Motor neuron (in vitro differentiated cells): Measurements from ENCODE around the gene PAX7. TPM values are rescaled to one million over a fixed set of nuclear protein-coding genes. Genes with fewer than 3 reads are reported as not detected.
"Not testable (repeated sequence)": the region's sequence is repeated elsewhere in the genome, so short reads cannot be mapped to it uniquely, and the experiment has no call there.

ENCODE experiments used
- ATAC-seq, 8 experiments: fragments of 200-7000 bp; cut with Tn5 transposase; replicated peaks in 6 of 8; 2 replicates each; pipeline ENCODE4 v1.8.0; 2021; ENCODE audit warnings: mild to moderate bottlenecking in 8 of 8, moderate library complexity in 8 of 8
- H3K27ac ChIP-seq, 2 donors: fragments of 250-450 bp; sonication (Bioruptor Pico); 2 replicates each; pipeline ENCODE4 v1.9.0; 2021; ENCODE audit warnings: antibody characterized with exemption in 2 of 2, mild to moderate bottlenecking in 2 of 2, moderate library complexity in 1 of 2
- H3K4me1 ChIP-seq, 2 donors: fragments of 250-450 bp; sonication (Bioruptor Pico); replicated peaks in 1 of 2; 2 replicates each; pipeline ENCODE4 v1.6.1; 2021; ENCODE audit warnings: antibody characterized with exemption in 2 of 2, mild to moderate bottlenecking in 2 of 2, moderate library complexity in 1 of 2
- H3K4me3 ChIP-seq, 5 donors: fragments of 250-450 bp; sonication (Bioruptor Pico); 2 replicates each; pipeline ENCODE4 v1.9.0; 2021; ENCODE audit warnings: antibody characterized with exemption in 5 of 5, mild to moderate bottlenecking in 5 of 5, moderate library complexity in 4 of 5
- WGBS, 10 experiments: fragments of 450-650 bp; shearing (Covaris generic); methylation state at CpG; one replicate each; pipeline ENCODE4 v1.0.0; 2022; 5-methylcytosine and 5-hydroxymethylcytosine counted together
- in situ Hi-C, 9 experiments: fragments of 400-800 bp; cut with MboI; loops; one replicate each; pipeline ENCODE4 v1.15.0; 2021; ENCODE audit warnings: low sequenced_read_pairs in 9 of 9, low pct_unique_long_range_greater_than_20kb in 2 of 9; ENCODE audit not compliant: unreplicated experiment in 9 of 9
- total RNA-seq, 8 experiments: library from RNA; unstranded; fragments of 300-600 nt; gene quantifications; 2 replicates each; pipeline versions ENCODE4 v1.2.3 to v1.2.4, GENCODE V29; 2022

The PAX7 gene
- under 1 TPM in 7 of 8 experiments, not detected in 1; 0.05 to 0.76 (median 0.18) TPM for total RNA-seq

DNA sequence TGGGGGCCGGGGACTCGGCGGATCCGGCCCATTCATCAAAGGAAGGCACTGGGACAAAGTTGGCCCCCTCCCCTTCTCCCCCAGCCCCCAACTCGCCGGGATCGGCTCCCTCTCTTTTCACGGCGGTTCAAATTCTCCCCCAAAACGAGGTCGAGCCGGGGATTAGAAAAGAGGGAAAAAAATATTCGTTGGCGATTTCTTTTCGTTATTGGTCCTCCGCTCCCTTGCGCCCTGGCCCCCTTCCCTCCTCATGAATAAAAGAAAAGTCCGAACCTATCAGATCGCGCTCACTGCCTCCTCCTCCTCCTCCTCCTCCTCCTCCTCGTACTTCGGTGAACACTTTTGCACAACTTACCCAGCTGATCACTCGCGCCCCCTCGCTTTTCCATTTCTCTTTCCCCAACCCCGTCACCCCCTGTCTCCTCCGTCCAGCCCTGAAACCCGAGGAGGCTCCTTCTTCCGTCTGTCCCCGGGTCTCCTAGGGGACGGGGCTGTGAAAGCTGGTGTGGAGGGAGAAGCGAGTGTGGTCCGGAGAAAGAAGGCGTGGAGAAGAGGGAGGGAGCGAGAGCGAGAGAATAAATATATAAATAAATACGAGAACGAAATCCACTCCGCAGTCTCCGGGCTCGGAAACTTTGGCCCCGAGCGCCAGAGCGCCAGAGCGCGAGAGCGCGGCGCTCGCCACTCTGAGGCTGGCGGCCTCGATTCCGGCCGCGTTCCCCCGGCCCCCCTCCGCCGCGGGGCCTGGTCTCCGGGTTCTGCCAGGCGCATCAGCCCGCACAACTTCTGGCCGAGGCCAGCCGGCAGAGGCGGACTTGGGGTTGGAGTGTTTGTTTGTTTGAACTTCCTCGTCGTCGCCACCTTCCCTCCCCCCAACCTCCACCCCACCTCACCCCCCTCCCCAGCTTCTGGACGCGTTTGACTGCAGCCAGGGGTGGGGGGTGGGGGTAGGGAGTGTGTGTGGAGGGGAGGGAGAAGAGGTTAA is at the start of gene PAX7:
Gene PAX7 (plus strand): TSS at position 336 of the 985 bp plus-strand sequence. CDS start 758 bp downstream, outside the sequence.
- Histone ChIP-seq H3K4me1 (peaks cover 0 to 28% of the 10 kb centered on the region in 2 donors), H3K27ac (no peak within 1 kb of the TSS), H3K4me3 (peak within 1 kb of the TSS in 1 of 5 donors; percentile 2)
- 0 to 7% (median 0%) methylated on average over 1 to 12 of the region's 70 CpGs; no CpG with 5 or more reads in 4 of the 10 experiments for WGBS, 10 experiments
- in situ Hi-C loops, result no loop called here
- peak in 6 of 8 experiments; percentile 24 to 42 (median 38) for ATAC-seq

DNA sequence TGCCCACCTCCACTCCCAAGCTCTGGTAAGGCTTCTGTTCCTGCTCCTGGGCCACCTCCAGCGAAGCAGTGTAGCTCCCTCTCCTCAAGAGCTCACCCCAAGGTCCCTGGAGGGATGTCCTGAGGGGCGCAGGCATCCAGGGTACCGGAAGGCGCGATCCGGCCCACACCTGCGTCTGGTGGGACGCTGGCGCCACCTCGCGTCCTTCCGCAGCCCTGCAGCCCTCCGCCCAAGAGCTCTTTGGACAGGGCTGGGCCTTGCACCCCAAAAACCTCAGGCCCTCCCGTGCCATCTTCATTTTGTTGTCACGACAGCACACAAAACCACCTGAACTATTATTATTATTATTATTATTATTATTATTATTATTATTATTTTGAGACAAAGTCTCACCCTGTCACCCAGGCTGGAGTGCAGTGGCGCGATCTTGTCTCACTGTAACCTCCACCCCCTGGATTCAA is 49.2 kb upstream of the PAX7 start:
- in situ Hi-C loops, result loop anchor here in 4 of 9 experiments (25.0 kb wide), 3 partner anchors 231 to 1469 kb away; partner anchors contain the start of gene PADI2 (in 1 of the 4)
- Histone ChIP-seq H3K4me3 (no peak overlapping the region), H3K27ac (no peak overlapping the region), H3K4me1 (peaks cover 3 to 5% of the 10 kb centered on the region in 2 donors)
- 0 to 54% (median 5%) methylated on average over 2 to 15 of the region's 17 CpGs; no CpG with 5 or more reads in 4 of the 10 experiments for WGBS, 10 experiments
- ATAC-seq, result peak; percentile 45 to 89 (median 76)

DNA sequence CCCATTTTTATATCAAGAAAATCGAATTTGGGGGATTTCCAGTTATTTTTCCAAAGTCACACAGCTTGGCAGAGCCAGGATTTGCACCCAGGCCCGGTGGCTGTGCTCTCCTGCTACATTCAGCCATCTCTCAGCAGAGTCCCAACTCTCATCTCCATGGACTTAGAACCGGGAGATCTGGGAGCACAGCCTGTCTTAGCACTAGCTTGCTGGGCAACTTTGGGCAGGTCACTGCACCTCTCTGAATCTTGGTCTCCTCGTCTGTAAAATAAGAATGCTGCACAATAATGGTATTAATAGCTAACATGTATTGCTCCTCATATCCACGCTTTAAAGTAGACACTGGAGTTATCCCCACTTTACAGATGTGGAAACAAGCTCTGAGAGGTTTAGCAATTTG is 47.8 kb upstream of the PAX7 start:
- Histone ChIP-seq H3K4me1 (peaks cover 3 to 8% of the 10 kb centered on the region in 2 donors), H3K27ac (no peak overlapping the region), H3K4me3 (no peak overlapping the region)
- ATAC-seq, result no peak
- in situ Hi-C loops, result loop anchor here in 4 of 9 experiments (25.0 kb wide), 3 partner anchors 229 to 1471 kb away; partner anchors contain the start of gene PADI2 (in 1 of the 4)
- WGBS, 10 experiments, result 0 to 64% (median 32%) methylated on average over 2 to 4 of the region's 5 CpGs; no CpG with 5 or more reads in 4 of the 10 experiments

DNA sequence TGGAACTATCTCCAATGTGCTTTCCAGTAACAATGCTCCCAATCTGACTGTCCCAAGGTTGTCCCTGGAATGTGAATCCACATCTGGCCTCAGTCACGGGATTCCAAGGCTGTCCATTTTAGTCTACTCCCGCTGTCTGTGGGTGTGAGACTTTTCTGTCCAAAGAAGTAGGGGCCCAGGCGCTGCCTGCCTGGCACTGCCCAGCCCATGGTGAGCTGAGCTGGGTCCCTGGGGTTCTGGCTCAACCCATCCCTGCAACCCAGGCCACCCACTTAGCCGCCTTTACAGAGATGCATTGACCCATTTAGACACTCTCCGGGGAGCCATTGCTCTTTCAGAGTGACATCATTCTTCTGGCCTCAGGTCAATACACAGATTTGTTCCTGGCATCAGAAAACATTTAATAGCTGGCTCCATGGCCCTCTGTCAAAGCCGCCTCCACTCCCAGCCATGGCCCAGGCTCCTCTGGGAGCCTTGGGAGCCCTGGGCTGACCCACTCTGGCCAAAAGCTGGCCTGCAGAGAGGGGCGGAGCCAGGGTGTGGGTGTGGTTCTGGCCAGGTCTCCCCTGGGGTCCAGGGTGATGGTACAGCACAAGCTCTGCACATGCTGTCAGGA is 47.2 kb upstream of the PAX7 start:
- in situ Hi-C loops, result loop anchor here in 4 of 9 experiments (25.0 kb wide), 3 partner anchors 229 to 1471 kb away; partner anchors contain the start of gene PADI2 (in 1 of the 4)
- H3K4me3 ChIP-seq, result no peak overlapping the region
- H3K4me1 ChIP-seq, result peaks cover 3 to 11% of the 10 kb centered on the region in 2 donors
- WGBS, 10 experiments, result 0 to 100% (median 67%) methylated on average over 1 to 6 of the region's 7 CpGs; no CpG with 5 or more reads in 3 of the 10 experiments
- peak in 7 of 8 experiments; percentile 27 to 62 (median 51) for ATAC-seq
- no peak overlapping the region for H3K27ac ChIP-seq

DNA sequence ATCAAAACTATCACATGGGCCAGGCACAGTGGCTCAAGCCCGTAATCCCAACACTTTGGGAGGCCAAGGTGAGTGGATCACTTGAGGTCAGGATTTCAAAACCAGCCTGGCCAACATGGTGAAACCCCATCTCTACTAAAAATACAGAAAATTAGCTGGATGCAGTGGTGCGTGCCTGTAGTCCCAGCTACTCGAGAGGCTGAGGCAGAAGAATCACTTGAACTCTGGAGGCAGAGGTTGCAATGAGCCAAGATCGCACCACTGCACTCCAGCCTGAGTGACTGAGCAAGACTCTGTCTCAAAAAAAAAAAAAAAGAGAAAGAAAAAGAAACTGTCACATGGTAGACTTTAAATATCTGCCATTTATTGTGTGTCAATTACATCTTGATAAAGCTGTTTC is 44.6 kb upstream of the PAX7 start:
- WGBS, 10 experiments, result 24 to 92% (median 60%) methylated on average over 2 to 4 of the region's 4 CpGs; no CpG with 5 or more reads in 1 of the 10 experiments
- H3K27ac ChIP-seq, ATAC-seq, H3K4me3 ChIP-seq: not testable (repeated sequence)
- in situ Hi-C loops, result loop anchor here in 4 of 9 experiments (25.0 kb wide), 3 partner anchors 226 to 1474 kb away; partner anchors contain the start of gene PADI2 (in 1 of the 4)
- H3K4me1 ChIP-seq, result peaks cover 3 to 11% of the 10 kb centered on the region in 2 donors

DNA sequence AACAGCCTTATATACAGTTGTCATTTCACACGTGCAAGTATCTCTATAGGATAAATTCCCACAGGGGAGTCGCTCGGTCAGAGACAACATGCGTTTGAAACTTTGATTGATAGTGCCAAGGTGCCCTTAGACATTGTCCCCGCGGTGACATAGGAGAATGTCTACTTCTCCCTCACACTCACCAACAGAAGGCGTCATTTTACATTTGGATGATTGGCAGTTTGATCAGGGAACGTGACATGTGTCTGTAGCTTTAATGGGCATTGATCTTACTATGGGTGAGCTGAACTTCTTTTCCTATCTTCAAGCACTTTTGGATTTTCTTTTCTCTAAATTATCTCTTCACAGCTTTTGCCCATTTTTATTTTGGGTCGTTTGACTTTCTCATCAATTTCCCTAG is 42.6 kb upstream of the PAX7 start:
- 0 to 59% (median 40%) methylated on average over 2 to 9 of the region's 9 CpGs for WGBS, 10 experiments
- H3K27ac ChIP-seq, result no peak overlapping the region
- in situ Hi-C loops, result loop anchor here in 4 of 9 experiments (25.0 kb wide), 3 partner anchors 224 to 1476 kb away; partner anchors contain the start of gene PADI2 (in 1 of the 4)
- ATAC-seq, result no peak
- peaks cover 3 to 11% of the 10 kb centered on the region in 2 donors for H3K4me1 ChIP-seq
- H3K4me3 ChIP-seq, result no peak overlapping the region

DNA sequence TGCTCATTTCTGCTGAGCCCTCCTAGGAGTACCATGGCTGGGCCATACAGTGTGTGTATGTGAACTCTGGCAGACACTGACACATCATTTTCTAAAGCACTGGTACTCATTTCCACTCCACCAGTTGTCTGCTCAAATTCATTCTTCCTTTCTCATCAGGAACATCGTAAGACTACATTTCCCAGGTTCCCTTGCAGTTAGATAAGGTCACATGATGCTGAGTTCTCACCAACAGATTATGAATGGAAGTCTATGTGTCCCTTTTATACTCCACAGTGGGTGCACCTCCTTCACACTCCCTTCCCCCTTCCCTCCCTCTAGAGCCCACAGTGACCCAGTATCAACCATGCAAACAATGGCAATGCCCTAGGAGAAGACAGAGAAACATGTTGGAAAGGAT is 38.3 kb upstream of the PAX7 start:
- WGBS, 10 experiments, result 0 to 100% (median 33%) methylated on average over 1 of the region's 1 CpG; no CpG with 5 or more reads in 3 of the 10 experiments
- no peak for ATAC-seq
- H3K4me1 ChIP-seq, result peaks cover 0 to 6% of the 10 kb centered on the region in 2 donors
- H3K4me3 ChIP-seq, result no peak overlapping the region
- in situ Hi-C loops, result loop anchor here in 7 of 9 experiments (10.0 to 25.0 kb wide), 5 partner anchors 92 to 1480 kb away; partner anchors contain the start of gene PADI2 (in 1 of the 7)
- no peak overlapping the region for H3K27ac ChIP-seq

DNA sequence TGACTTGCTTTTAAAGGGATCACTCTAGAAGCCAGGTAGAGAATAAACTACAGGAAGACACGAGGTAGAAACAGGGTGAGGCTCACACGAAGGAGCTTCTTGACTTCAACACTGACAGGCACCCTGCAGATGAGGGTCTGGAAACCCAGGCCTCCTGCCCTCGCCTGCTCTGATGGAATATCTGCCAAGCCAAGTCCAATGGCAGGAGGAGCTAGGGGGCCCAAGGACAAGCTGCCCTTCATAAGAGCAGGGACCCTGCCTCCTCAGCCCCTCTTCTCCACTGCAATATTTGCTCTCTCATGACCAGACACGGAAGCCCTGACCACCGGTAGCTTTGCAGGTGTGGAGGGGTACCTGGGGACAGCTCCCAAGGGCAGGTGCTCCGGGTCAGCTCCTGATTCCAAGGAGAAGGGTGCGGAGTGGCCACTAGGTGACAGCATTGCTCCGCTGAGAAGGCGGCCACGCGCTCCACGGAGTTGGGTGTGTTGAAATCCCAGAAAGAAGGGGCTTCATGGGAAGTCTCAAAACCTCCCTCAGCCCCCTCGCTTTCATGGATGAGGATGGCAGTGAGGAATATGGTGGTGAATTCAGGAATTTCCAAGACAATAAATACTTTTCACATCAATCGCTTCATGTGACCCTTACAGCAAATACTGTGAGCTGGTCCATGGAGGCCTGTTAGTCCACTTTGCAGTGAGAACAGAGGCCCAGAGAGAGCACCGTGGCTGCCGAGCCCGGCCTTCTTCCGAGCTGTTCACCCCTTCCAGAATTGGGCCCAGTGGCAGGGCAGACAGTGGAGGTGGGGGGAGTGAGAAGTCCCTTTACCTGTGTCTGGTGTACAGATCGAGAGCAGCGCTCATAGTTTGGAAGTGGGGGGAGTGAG is 33.2 kb upstream of the PAX7 start:
- Histone ChIP-seq H3K4me1 (peaks cover 9 to 10% of the 10 kb centered on the region in 2 donors), H3K27ac (no peak overlapping the region), H3K4me3 (no peak overlapping the region)
- WGBS, 10 experiments, result 0 to 50% (median 5%) methylated on average over 1 to 17 of the region's 20 CpGs
- in situ Hi-C loops, result loop anchor here in 7 of 9 experiments (5.0 to 25.0 kb wide), 6 partner anchors 87 to 1485 kb away; partner anchors contain the start of gene PADI2 (in 1 of the 7)
- ATAC-seq, result peak; percentile 82 to 97 (median 88)

DNA sequence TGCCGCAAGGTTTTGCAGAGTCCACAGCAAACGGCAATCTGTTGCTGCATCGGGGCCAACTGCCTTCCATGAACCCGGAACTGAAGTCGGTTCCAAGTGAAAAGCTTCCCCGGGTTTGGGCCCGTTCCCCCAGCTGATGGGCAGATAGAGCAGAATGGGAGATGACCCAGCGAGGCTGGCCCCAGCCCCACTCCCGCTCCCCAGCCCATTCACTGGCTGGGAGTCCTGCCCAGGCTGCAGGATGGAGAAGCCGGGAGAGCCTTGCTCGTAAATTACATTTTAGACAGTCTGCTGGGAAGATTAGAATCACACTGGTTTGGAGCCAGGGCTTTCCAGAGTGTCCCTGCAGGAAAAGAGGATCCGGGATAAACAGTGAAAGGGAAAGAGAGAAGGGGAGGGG is 31.6 kb upstream of the PAX7 start:
- ATAC-seq, result peak in 5 of 8 experiments; percentile 51 to 65 (median 62)
- Histone ChIP-seq H3K27ac (no peak overlapping the region), H3K4me1 (peaks cover 11 to 17% of the 10 kb centered on the region in 2 donors), H3K4me3 (no peak overlapping the region)
- WGBS, 10 experiments, result 0 to 60% (median 24%) methylated on average over 1 to 10 of the region's 12 CpGs; no CpG with 5 or more reads in 3 of the 10 experiments
- in situ Hi-C loops, result loop anchor here in 7 of 9 experiments (5.0 to 25.0 kb wide), 6 partner anchors 86 to 1487 kb away; partner anchors contain the start of gene PADI2 (in 1 of the 7)

DNA sequence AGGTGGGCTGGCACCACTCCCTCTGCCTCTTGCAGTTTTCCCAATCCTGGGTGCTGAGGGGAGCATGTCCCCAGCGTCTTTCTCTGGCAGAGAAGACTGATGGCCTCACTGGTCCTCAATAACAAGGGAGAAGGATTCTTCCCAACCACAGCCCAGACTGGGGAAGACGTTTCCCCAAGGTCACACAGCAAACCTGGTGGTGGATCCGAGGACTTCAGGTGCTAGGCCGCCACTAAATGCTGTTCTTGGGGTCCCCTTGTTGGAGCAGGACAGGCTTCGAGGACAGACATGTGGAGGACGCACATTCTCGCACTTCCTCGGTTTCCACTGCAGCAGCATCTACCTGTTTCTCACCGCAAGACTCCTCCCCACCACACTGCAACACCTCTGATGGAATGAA is 30.9 kb upstream of the PAX7 start:
- 20 to 100% (median 63%) methylated on average over 1 to 7 of the region's 9 CpGs; no CpG with 5 or more reads in 4 of the 10 experiments for WGBS, 10 experiments
- in situ Hi-C loops, result loop anchor here (5.0 to 25.0 kb wide), 6 partner anchors 85 to 1487 kb away; partner anchors contain the start of gene PADI2 (in 1 of the 9)
- peaks cover 11 to 17% of the 10 kb centered on the region in 2 donors for H3K4me1 ChIP-seq
- no peak overlapping the region for H3K4me3 ChIP-seq
- H3K27ac ChIP-seq, result no peak overlapping the region
- ATAC-seq, result no peak

DNA sequence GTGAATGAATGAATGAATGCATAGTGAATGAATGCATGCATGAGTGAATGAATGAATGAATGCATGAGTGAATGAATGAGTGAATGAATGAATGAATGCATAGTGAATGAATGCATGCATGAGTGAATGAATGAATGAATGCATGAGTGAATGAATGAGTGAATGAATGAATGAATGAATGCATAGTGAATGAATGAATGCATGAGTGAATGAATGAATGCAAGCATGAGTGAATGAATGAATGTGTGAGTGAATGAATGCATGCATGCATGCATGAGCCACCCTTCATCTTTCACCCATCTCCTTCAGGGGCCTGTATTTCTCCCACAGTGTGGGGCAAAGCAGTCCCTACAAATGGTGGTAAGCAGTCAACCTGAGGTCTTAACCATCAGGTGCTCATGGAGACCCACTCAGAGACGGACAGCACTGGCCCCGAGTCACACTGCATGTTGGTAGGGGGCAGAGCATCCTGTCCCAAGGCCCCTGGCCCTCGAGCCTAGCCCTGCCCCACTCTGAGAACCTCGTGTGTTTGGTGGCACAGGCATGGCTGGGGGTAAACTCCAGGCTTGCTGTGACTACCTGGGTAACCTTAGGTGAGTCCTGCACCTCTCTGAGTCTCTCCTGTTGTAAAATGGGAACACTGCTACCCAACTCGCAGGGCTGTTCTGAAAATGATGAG is 28.0 kb upstream of the PAX7 start:
- Histone ChIP-seq H3K4me1 (peaks cover 11 to 24% of the 10 kb centered on the region in 2 donors), H3K27ac (no peak overlapping the region), H3K4me3 (no peak overlapping the region)
- 10 to 75% (median 61%) methylated on average over 1 to 5 of the region's 5 CpGs; no CpG with 5 or more reads in 5 of the 10 experiments for WGBS, 10 experiments
- no peak for ATAC-seq
- in situ Hi-C loops, result loop anchor here in 3 of 9 experiments (10.0 to 25.0 kb wide), 2 partner anchors 210 to 222 kb away; no protein-coding TSS in a partner anchor
